ENCODE measurements around the gene DGKH.

DGKH gene

DNA sequence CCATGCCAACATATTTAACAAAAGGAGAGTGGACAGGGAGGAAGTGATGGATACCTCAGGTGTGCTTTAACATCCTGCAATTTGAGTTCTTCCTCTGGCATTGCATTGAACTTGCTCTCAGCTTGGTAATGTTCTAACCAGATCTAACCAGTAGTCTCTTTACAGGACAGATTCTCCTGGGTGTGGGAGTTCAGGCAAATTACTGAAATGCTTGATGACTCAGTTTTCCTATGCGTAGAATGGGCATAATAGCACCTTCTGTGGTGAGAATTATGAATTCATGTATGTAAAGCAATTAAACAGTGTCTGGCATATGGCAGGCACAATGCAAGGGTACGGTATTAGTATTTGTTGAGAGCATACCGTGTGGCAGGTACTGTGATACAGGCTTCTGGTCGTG is 227.1 kb downstream of the DGKH start:
- DNase-seq (ENCODE audit: low read depth), result no peak

DNA sequence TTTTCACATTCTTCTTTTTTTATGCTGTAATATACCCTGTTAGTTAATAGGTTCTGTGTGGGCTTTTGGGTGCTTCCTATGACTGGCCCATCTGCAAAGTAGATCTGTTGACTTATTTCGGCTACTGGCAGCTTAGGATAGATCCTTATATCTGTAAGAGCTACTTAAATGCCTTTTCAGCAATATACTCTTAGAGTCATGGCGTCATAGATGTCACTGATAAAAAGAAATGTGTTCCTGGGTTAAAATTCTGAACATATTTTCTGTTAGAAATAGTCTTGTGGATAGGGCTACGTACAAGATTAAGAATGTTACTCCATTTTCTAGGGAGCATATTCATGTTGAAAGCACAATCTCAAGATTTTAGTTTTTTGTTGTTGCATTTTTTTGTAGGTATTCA is 228.2 kb downstream of the DGKH start:
- DNase-seq (ENCODE audit: low read depth), result no peak

DNA sequence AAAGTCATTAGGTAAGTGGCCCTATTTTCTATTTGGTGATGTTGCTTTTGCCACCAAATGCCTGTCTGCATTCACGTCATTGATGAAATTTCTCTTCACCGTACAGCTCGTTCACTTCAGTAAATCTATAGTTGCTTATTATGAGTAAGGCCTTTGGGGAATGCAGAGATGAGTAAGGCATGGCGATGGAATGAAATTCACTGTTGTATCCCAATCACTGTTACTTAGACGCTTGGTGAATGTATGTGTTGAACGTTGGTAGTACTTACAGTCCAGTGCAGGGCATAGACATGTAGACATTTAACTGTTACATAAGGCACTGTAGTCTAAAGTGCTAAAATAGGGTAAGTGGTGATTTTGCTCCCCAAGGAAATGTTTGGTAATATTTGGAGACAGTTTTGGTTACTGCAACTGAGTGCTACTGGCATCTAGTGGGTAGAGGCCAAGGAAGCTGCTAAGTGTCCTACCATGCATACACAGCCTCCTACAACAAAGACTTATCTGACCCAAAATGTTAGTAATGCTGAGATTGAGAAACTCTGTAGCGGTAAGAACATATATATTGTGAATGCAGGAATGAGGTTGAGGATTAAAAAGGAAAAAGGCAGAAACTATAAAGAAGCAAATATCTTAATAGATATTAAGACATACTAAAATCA is 229.3 kb downstream of the DGKH start:
- DNase-seq (ENCODE audit: low read depth), result no peak

DNA sequence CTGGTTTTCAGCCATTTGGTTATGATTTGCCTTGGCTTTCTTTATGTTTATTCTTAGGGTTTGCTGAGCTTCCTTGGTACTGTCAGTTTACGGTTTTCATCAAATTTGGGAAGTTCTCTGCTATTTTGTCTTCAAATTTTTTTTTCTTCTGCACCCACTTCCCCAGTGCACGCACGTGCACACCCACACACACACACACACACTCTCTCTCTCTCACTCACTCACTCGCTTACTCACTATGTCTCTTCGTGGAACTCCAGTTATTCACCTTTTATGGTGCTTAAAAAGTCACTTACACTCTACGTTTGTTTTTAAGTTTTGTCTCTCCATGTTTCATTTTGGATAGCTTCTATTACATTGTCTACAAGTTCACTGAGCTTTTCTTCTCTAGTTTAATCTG is 230.6 kb downstream of the DGKH start:
- DNase-seq (ENCODE audit: low read depth), result no peak

DNA sequence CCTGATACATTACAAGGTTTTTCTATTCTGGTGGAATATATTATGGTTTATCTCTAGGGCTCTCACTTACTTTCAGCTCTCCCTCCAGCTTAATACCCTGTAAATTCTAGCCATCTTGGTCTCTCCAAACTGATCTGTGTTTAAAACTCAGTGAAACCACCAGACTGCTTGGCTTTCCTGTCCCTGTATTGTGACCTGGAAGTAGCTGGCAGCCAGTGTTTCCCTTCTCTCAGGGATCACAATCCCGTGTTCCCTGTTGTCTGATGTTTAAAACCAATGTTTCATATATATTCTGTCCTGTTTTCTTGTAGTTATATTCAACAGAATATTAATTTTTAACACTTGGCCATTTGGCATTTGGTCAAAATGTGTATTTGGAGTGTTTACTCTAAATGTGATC is 231.5 kb downstream of the DGKH start:
- DNase-seq (ENCODE audit: low read depth), result no peak

DNA sequence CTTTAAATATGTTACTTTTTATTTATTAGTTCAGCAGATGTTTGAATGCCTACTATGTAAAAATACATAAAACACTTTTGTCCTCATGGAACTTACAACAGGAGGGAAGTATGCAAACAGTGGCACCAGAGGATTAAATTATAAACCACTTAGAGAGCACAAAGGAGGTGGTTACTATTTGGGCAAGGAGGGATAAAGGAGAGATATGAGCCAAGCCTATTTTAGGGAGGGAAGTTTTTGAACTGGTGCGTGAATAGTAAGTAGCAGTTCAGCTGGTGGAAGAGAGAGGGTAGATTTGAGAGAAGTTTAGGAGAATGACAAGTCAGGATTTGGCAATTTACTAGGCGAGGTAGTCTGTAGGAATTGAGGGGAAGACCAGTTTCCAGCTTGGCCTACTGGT is 232.1 kb downstream of the DGKH start:
- DNase-seq (ENCODE audit: low read depth), result no peak

DNA sequence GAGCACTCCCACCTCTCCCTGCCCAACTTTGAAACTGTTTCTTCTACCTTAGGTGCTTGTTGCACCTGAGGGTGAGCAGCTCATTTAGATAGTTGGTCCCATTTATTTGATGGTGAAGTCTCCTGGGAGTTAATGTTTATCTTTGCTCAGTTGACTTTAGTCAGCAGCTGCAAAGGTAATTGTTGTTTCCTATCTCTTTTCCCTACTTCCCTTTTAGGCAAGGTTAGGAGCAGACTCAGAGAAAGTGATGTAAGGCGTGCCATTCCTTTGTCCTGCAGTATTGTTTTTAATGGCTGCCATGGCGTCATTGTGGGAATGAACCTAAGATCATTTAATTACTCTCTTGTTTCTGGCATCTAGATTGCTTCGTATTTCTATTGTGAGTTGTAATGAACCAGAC is 235.1 kb downstream of the DGKH start:
- no peak for DNase-seq (ENCODE audit: low read depth)

DNA sequence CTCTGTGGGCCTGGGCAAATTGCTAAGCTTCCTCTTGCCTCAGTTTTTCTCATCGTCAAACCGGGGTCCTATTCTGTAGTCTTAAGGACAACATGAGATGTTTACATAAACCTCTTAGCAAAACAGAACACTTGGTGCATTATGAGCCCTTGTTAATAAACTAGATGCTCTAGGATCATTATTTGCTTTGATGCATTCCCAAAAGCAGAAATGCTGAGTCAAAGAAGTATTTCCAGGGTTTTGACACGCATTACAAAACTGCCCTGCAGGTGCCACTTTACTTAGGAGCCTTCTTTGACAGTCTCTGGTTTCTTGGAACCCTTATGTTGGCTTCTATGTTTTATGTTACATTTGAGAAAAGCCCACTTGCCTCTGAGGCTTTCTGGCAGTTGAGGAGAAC is 235.6 kb downstream of the DGKH start:
- no peak for DNase-seq (ENCODE audit: low read depth)
